ENCODE measurements around the gene CATSPER4. TPM values are rescaled to one million over a fixed set of nuclear protein-coding genes. Genes with fewer than 3 reads are reported as not detected.
"Not testable (repeated sequence)": the region's sequence is repeated elsewhere in the genome, so short reads cannot be mapped to it uniquely, and the experiment has no call there.

CATSPER4 gene
- total RNA-seq, 5 donors from 2014 or later (not counting 1 experiment from before 2014, with no cell fraction given): not detected

- ChIA-PET POLR2A (no interaction called here), CTCF (no interaction called here)
- H3K9me3 ChIP-seq: no peaks in the 10 kb centered on the region
- Mint-ChIP-seq H3K4me1 (peaks cover 10 to 14% (median 12%) of the 10 kb centered on the region in 3 donors), H3K27ac (no peak overlapping the region), H3K27me3 (peaks cover 9 to 19% of the 10 kb centered on the region in 2 donors), H3K4me3 (peak overlapping the region; percentile 68 to 73 (median 69)), H3K36me3 (no peaks in the 10 kb centered on the region), H3K9me3 (no peaks in the 10 kb centered on the region)
- no peak overlapping the region for H3K27ac ChIP-seq (ENCODE audit: low read length)
- ATAC-seq (replicated peaks in 1 of 4) (peak; percentile 69 to 86 (median 79)), DNase-seq (peak in 23 of 35 experiments; percentile 6 to 52 (median 32))
- H3K4me3 ChIP-seq (ENCODE audit: control insufficient read depth in 1 of 2, extremely low read depth in 1 of 2, low read length in 1 of 2): peak overlapping the region; percentile 32 to 47
- WGBS (ENCODE audit: insufficient coverage): 24% methylated on average over 48 of the region's 50 CpGs
- H3K36me3 ChIP-seq (ENCODE audit: control insufficient read depth in 2 of 2, extremely low read depth in 1 of 2, insufficient read depth in 1 of 2, low read length in 1 of 2): no peaks in the 10 kb centered on the region
- peaks cover 2 to 44% of the 10 kb centered on the region in 2 experiments for H3K27me3 ChIP-seq (replicated peaks in 1 of 2; ENCODE audit: control insufficient read depth in 2 of 2, extremely low read depth in 1 of 2, insufficient read depth in 2 of 2, low read length in 1 of 2)
- H3K4me1 ChIP-seq (ENCODE audit: control insufficient read depth in 1 of 2, extremely low read depth in 1 of 2, insufficient read depth in 2 of 2, low read length in 2 of 2): peaks cover 4 to 12% of the 10 kb centered on the region in 2 experiments
Observed at GRCh38 chr1:26225033-26225831, 34.8 kb downstream of the CATSPER4 start.

- POLR2A ChIA-PET: not testable (repeated sequence)
Observed at GRCh38 chr1:26230682-26231081, 40.3 kb downstream of the CATSPER4 start.

GRCh38 chr1:26233903-26234643, 43.7 kb downstream of the CATSPER4 start, which contains the start of gene CEP85:
CEP85 (plus strand) TSS chr1:26234200; CDS start chr1:26239784, 5,584 bp downstream.
- ATAC-seq (replicated peaks in 1 of 4) (peak; percentile 92 to 96 (median 94)), DNase-seq (peak; percentile 95 to 99 (median 98))
- H3K27me3 ChIP-seq (replicated peaks in 1 of 2; ENCODE audit: control insufficient read depth in 2 of 2, extremely low read depth in 1 of 2, insufficient read depth in 2 of 2, low read length in 1 of 2): no peaks in the 10 kb centered on the region
- H3K27me3 Mint-ChIP-seq: no peaks in the 10 kb centered on the region
- H3K4me3 Mint-ChIP-seq: peak within 1 kb of the TSS; percentile 94 to 99 (median 99)
- no peaks in the 10 kb centered on the region for H3K9me3 ChIP-seq
- peak within 1 kb of the TSS; percentile 79 for H3K27ac ChIP-seq (ENCODE audit: low read length)
- H3K4me1 ChIP-seq (ENCODE audit: control insufficient read depth in 1 of 2, extremely low read depth in 1 of 2, insufficient read depth in 2 of 2, low read length in 2 of 2): peaks cover 16 to 17% of the 10 kb centered on the region in 2 experiments
- ChIA-PET POLR2A (interaction anchor here in 1 of 2 donors (0.5 to 0.7 kb wide), 4 partner anchors 58 to 934 kb away, joined by 3 to 6 read pairs (median 4); no protein-coding TSS in a partner anchor), CTCF (interaction anchor here (0.5 to 3.1 kb wide), 31 partner anchors 28 to 552 kb away, joined by 3 to 23 read pairs (median 4); partner anchors contain the start of genes ZNF593 (in 2 of the 2) and DHDDS (in 1 of the 2))
- peak within 1 kb of the TSS; percentile 87 to 96 for H3K4me3 ChIP-seq (ENCODE audit: control insufficient read depth in 1 of 2, extremely low read depth in 1 of 2, low read length in 1 of 2)
- peak within 1 kb of the TSS; percentile 96 for H3K27ac Mint-ChIP-seq
- H3K9me3 Mint-ChIP-seq: no peaks in the 10 kb centered on the region
- H3K4me1 Mint-ChIP-seq: peaks cover 33 to 41% (median 38%) of the 10 kb centered on the region in 3 donors
- no peaks in the 10 kb centered on the region for H3K36me3 ChIP-seq (ENCODE audit: control insufficient read depth in 2 of 2, extremely low read depth in 1 of 2, insufficient read depth in 1 of 2, low read length in 1 of 2)
- peaks cover 6% of the 10 kb centered on the region for H3K36me3 Mint-ChIP-seq
- WGBS (ENCODE audit: insufficient coverage): under 1% methylated on average over 73 of the region's 73 CpGs

More at GRCh38 chr1:26230682-26231081, 40.3 kb downstream of the CATSPER4 start:
- DNase-seq; ATAC-seq (replicated peaks in 1 of 4); H3K4me3 ChIP-seq (ENCODE audit: control insufficient read depth in 1 of 2, extremely low read depth in 1 of 2, low read length in 1 of 2); H3K27ac ChIP-seq (ENCODE audit: low read length); H3K9me3 Mint-ChIP-seq; H3K27ac Mint-ChIP-seq; H3K4me3 Mint-ChIP-seq; H3K9me3 ChIP-seq; H3K36me3 ChIP-seq (ENCODE audit: control insufficient read depth in 2 of 2, extremely low read depth in 1 of 2, insufficient read depth in 1 of 2, low read length in 1 of 2); H3K36me3 Mint-ChIP-seq: not testable (repeated sequence)
- peaks cover 7 to 18% of the 10 kb centered on the region in 2 experiments for H3K4me1 ChIP-seq (ENCODE audit: control insufficient read depth in 1 of 2, extremely low read depth in 1 of 2, insufficient read depth in 2 of 2, low read length in 2 of 2)
- H3K27me3 ChIP-seq (replicated peaks in 1 of 2; ENCODE audit: control insufficient read depth in 2 of 2, extremely low read depth in 1 of 2, insufficient read depth in 2 of 2, low read length in 1 of 2): peaks cover 2 to 16% of the 10 kb centered on the region in 2 experiments
- Mint-ChIP-seq H3K4me1 (peaks cover 18 to 27% (median 22%) of the 10 kb centered on the region in 3 donors), H3K27me3 (peaks cover 7 to 11% of the 10 kb centered on the region in 2 donors)
- no CpG with 5 or more reads among the region's 2 CpGs for WGBS (ENCODE audit: insufficient coverage)
- CTCF ChIA-PET: interaction anchor here in 1 of 2 donors (0.6 kb wide), 1 partner anchor 1860 kb away, joined by 5 read pairs; no protein-coding TSS in a partner anchor

GRCh38 chr1:26234644-26235370, 44.4 kb downstream of the CATSPER4 start:
- no peak for ATAC-seq (replicated peaks in 1 of 4)
- H3K36me3 ChIP-seq (ENCODE audit: control insufficient read depth in 2 of 2, extremely low read depth in 1 of 2, insufficient read depth in 1 of 2, low read length in 1 of 2): no peaks in the 10 kb centered on the region
- no peaks in the 10 kb centered on the region for H3K27me3 ChIP-seq (replicated peaks in 1 of 2; ENCODE audit: control insufficient read depth in 2 of 2, extremely low read depth in 1 of 2, insufficient read depth in 2 of 2, low read length in 1 of 2)
- H3K9me3 ChIP-seq: no peaks in the 10 kb centered on the region
- Mint-ChIP-seq H3K9me3 (no peaks in the 10 kb centered on the region), H3K4me1 (peaks cover 33 to 41% (median 39%) of the 10 kb centered on the region in 3 donors), H3K27me3 (no peaks in the 10 kb centered on the region), H3K36me3 (peaks cover 6% of the 10 kb centered on the region), H3K27ac (peak overlapping the region; percentile 96), H3K4me3 (peak overlapping the region; percentile 94 to 99 (median 99))
- CTCF ChIA-PET: interaction anchor here (0.6 to 3.1 kb wide), 31 partner anchors 27 to 1741 kb away, joined by 3 to 23 read pairs (median 4); partner anchors contain the start of genes ZNF593 (in 2 of the 2) and DHDDS (in 1 of the 2)
- POLR2A ChIA-PET: interaction anchor here in 1 of 2 donors (0.5 kb wide), 2 partner anchors 156 to 933 kb away, joined by 6 read pairs; no protein-coding TSS in a partner anchor
- H3K4me1 ChIP-seq (ENCODE audit: control insufficient read depth in 1 of 2, extremely low read depth in 1 of 2, insufficient read depth in 2 of 2, low read length in 2 of 2): peaks cover 16 to 17% of the 10 kb centered on the region in 2 experiments
- DNase-seq: peak in 11 of 35 experiments; percentile 1 to 48 (median 5)
- WGBS (ENCODE audit: insufficient coverage): under 1% methylated on average over 19 of the region's 30 CpGs
- H3K4me3 ChIP-seq (ENCODE audit: control insufficient read depth in 1 of 2, extremely low read depth in 1 of 2, low read length in 1 of 2): peak overlapping the region; percentile 87 to 96
- H3K27ac ChIP-seq (ENCODE audit: low read length): peak overlapping the region; percentile 79

- Mint-ChIP-seq H3K27ac (peak overlapping the region in 1 of 2 donors; percentile 17), H3K27me3 (no peaks in the 10 kb centered on the region)
- WGBS (ENCODE audit: insufficient coverage): no CpG with 5 or more reads among the region's 6 CpGs
Observed at GRCh38 chr1:26237230-26237966, 47.0 kb downstream of the CATSPER4 start.

More at GRCh38 chr1:26237230-26237966, 47.0 kb downstream of the CATSPER4 start:
- ATAC-seq (replicated peaks in 1 of 4): no peak
- Mint-ChIP-seq H3K4me3 (no peak overlapping the region), H3K36me3 (peaks cover 8% of the 10 kb centered on the region), H3K4me1 (peaks cover 33 to 41% (median 39%) of the 10 kb centered on the region in 3 donors), H3K9me3 (no peaks in the 10 kb centered on the region)
- no peak overlapping the region for H3K27ac ChIP-seq (ENCODE audit: low read length)
- ChIA-PET CTCF (interaction anchor here in 1 of 2 donors (0.7 to 1.4 kb wide), 2 partner anchors 53 to 84 kb away, joined by 3 to 4 read pairs; no protein-coding TSS in a partner anchor), POLR2A (no interaction called here)
- H3K9me3 ChIP-seq: no peaks in the 10 kb centered on the region
- no peaks in the 10 kb centered on the region for H3K27me3 ChIP-seq (replicated peaks in 1 of 2; ENCODE audit: control insufficient read depth in 2 of 2, extremely low read depth in 1 of 2, insufficient read depth in 2 of 2, low read length in 1 of 2)
- no peak overlapping the region for H3K4me3 ChIP-seq (ENCODE audit: control insufficient read depth in 1 of 2, extremely low read depth in 1 of 2, low read length in 1 of 2)
- DNase-seq: no peak
- peaks cover 2% of the 10 kb centered on the region in 2 donors for H3K36me3 ChIP-seq (ENCODE audit: control insufficient read depth in 2 of 2, extremely low read depth in 1 of 2, insufficient read depth in 1 of 2, low read length in 1 of 2)
- peaks cover 16 to 17% of the 10 kb centered on the region in 2 experiments for H3K4me1 ChIP-seq (ENCODE audit: control insufficient read depth in 1 of 2, extremely low read depth in 1 of 2, insufficient read depth in 2 of 2, low read length in 2 of 2)
